HepG2 (cell line): ENCODE data around the gene TXNDC9. TPM values are rescaled to one million over a fixed set of nuclear protein-coding genes. Genes with fewer than 3 reads are reported as not detected.

Experiments used
- ATAC-seq: fragments of 200-7000 bp; cut with Tn5 transposase; 3 replicates; pipeline ENCODE4 v1.9.1; 2020; ENCODE audit warnings: mild to moderate bottlenecking, moderate library complexity
- BruUV-seq: library from RNA; stranded (reverse); fragments of 400-500 nt; replicated peaks from 2 replicates; lab custom pipeline; 2021; lab: Mats Ljungman, UMichigan
- CTCF ChIA-PET: fragments of 300-600 bp; formaldehyde crosslinking; extraction: SDS; loops from one replicate; lab custom pipeline; 2021; ENCODE audit warnings: low total read pairs, inconsistent platforms, low intra/inter-chr PET ratio; lab: Yijun Ruan, JAX
- POLR2A ChIA-PET: fragments of 350-600 bp; sonication (Branson Sonifier 250); formaldehyde crosslinking; loops from one replicate; lab custom pipeline; 2020; ENCODE audit warnings: antibody characterized with exemption, inconsistent platforms; lab: Yijun Ruan, JAX
- DNase-seq: peaks from one replicate; pipeline ENCODE4 v3.0.0-alpha.2; 2015; ENCODE audit warnings: low spot score
- FAIRE-seq: peaks from 3 replicates; lab custom pipeline; 2011; peaks lifted over from hg19 to GRCh38; lab: Jason Lieb, UNC
- H2AFZ ChIP-seq: one replicate; pipeline ENCODE4 v1.6.1; 2011; ENCODE audit warnings: low read length, inconsistent platforms
- H3K27ac ChIP-seq: fragments of 300-600 bp; 3 replicates; pipeline ENCODE4 v1.8.0; 2011; ENCODE audit warnings: mixed run types, mild to moderate bottlenecking, mixed read lengths, low read length, inconsistent platforms; ENCODE audit not compliant: insufficient read depth; ENCODE audit errors: extremely low read length
- H3K27me3 ChIP-seq, 2 experiments: fragments of 200-600 bp in 1 of 2; 2 replicates in 1 of 2; 3 replicates in 1 of 2; pipeline versions ENCODE4 v1.6.0 to v1.8.0; 2011; ENCODE audit warnings: low read length in 2 of 2, mild to moderate bottlenecking in 2 of 2, moderate library complexity in 2 of 2, inconsistent platforms in 1 of 2; ENCODE audit not compliant: insufficient read depth in 2 of 2, control insufficient read depth in 1 of 2
- H3K36me3 ChIP-seq, 2 experiments: fragments of 200-600 bp in 1 of 2; replicated peaks in 1 of 2; 2 replicates in 1 of 2; 3 replicates in 1 of 2; pipeline versions ENCODE4 v1.5.1 to v1.8.0; 2011; ENCODE audit warnings: low read length in 2 of 2, inconsistent platforms in 1 of 2; ENCODE audit not compliant: insufficient read depth in 2 of 2, control insufficient read depth in 1 of 2
- H3K4me1 ChIP-seq: 2 replicates; pipeline ENCODE4 v1.5.1; 2012; ENCODE audit warnings: low read length, inconsistent platforms; ENCODE audit not compliant: insufficient read depth
- H3K4me2 ChIP-seq: 2 replicates; pipeline ENCODE4 v1.6.0; 2011; ENCODE audit warnings: low read depth, low read length, inconsistent platforms
- H3K4me3 ChIP-seq, 3 experiments: fragments of 200-600 bp in 1 of 3; sonication (generic), shearing (Covaris generic) in 1 of 3; replicated peaks in 1 of 3; 2 replicates each; pipeline ENCODE4 v1.5.1; 2011 to 2016; ENCODE audit warnings: low read length in 3 of 3, inconsistent platforms in 2 of 3, low read depth in 2 of 3, mild to moderate bottlenecking in 2 of 3, control low read depth in 1 of 3, mixed read lengths in 1 of 3; ENCODE audit not compliant: insufficient read depth in 1 of 3
- H3K79me2 ChIP-seq: one replicate; pipeline ENCODE4 v1.6.1; 2011; ENCODE audit warnings: low read length, inconsistent platforms; ENCODE audit not compliant: insufficient read depth
- H3K9ac ChIP-seq: 2 replicates; pipeline ENCODE4 v1.6.0; 2011; ENCODE audit warnings: mild to moderate bottlenecking, low read depth, low read length, inconsistent platforms; ENCODE audit not compliant: insufficient read depth
- H3K9me3 ChIP-seq: 2 replicates; pipeline ENCODE4 v1.5.1; 2012; ENCODE audit warnings: mild to moderate bottlenecking, low read length
- H4K20me1 ChIP-seq: 2 replicates; pipeline ENCODE4 v1.6.0; 2011; ENCODE audit warnings: inconsistent platforms, mild to moderate bottlenecking, low read length, moderate library complexity; ENCODE audit not compliant: insufficient read depth
- ATAD3A ChIP-seq: sonication (generic); formaldehyde crosslinking; IDR thresholded peaks from 2 replicates; pipeline ENCODE4 v1.4.0; 2020; ENCODE audit warnings: missing genetic modification reagents
- CBX2 ChIP-seq, 2 experiments: fragments of 200-600 bp in 1 of 2; sonication (generic); formaldehyde crosslinking in 1 of 2; IDR thresholded peaks; 2 replicates each; pipeline versions ENCODE4 v1.7.0 to v1.8.1; 2018 to 2022; ENCODE audit warnings: low read depth in 2 of 2, low read length in 1 of 2, mild to moderate bottlenecking in 1 of 2, missing genetic modification reagents in 1 of 2
- CENPX ChIP-seq: sonication (generic); formaldehyde crosslinking; IDR thresholded peaks from 2 replicates; pipeline ENCODE4 v1.9.0; 2021; ENCODE audit warnings: mild to moderate bottlenecking, missing genetic modification reagents, moderate library complexity
- FIP1L1 ChIP-seq: fragments of 200-400 bp; formaldehyde crosslinking; IDR thresholded peaks from 2 replicates; pipeline ENCODE4 v1.6.1; 2018; ENCODE audit warnings: low read depth, mild to moderate bottlenecking, low read length, moderate library complexity, borderline replicate concordance; ENCODE audit not compliant: insufficient read depth
- HIVEP1 ChIP-seq: sonication (generic); formaldehyde crosslinking; IDR thresholded peaks from 2 replicates; pipeline ENCODE4 v1.4.0; 2020; ENCODE audit warnings: mild to moderate bottlenecking, missing genetic modification reagents
- LCORL ChIP-seq, 2 experiments: fragments of 450-650 bp in 1 of 2; sonication (generic) in 1 of 2; formaldehyde crosslinking in 1 of 2; IDR thresholded peaks; 2 replicates each; pipeline versions ENCODE4 v1.5.0 to v1.6.1; 2017 to 2020; ENCODE audit warnings: antibody characterized with exemption in 1 of 2, missing genetic modification reagents in 1 of 2
- POGZ ChIP-seq: sonication (generic); formaldehyde crosslinking; IDR thresholded peaks from 2 replicates; pipeline ENCODE4 v1.4.0; 2020; ENCODE audit warnings: mild to moderate bottlenecking, missing genetic modification reagents
- PTBP1 ChIP-seq: fragments of 200-400 bp; formaldehyde crosslinking; IDR thresholded peaks from 2 replicates; pipeline ENCODE4 v1.6.1; 2018; ENCODE audit warnings: low read length, low read depth; ENCODE audit not compliant: poor library complexity, severe bottlenecking
- SOX6 ChIP-seq, 2 experiments: fragments of 450-650 bp in 1 of 2; sonication (generic) in 1 of 2; formaldehyde crosslinking in 1 of 2; IDR thresholded peaks; 2 replicates each; pipeline versions ENCODE4 v1.4.0 to v1.6.1; 2017 to 2020; ENCODE audit warnings: antibody characterized with exemption in 1 of 2, mild to moderate bottlenecking in 1 of 2, missing genetic modification reagents in 1 of 2
- TBP ChIP-seq: sonication (generic); formaldehyde crosslinking; IDR thresholded peaks from 2 replicates; pipeline ENCODE4 v1.5.0; 2020; ENCODE audit warnings: missing genetic modification reagents
- XBP1 ChIP-seq: sonication (generic); formaldehyde crosslinking; IDR thresholded peaks from 2 replicates; pipeline ENCODE4 v1.5.0; 2020; ENCODE audit warnings: missing genetic modification reagents
- ZNF3 ChIP-seq: IDR thresholded peaks from 2 replicates; pipeline ENCODE4 v1.7.0; 2017; ENCODE audit warnings: inconsistent platforms
- ZNF543 ChIP-seq: sonication (generic); formaldehyde crosslinking; IDR thresholded peaks from 2 replicates; pipeline ENCODE4 v1.4.0; 2020; ENCODE audit warnings: mild to moderate bottlenecking, missing genetic modification reagents
- ZNF605 ChIP-seq: sonication (generic); formaldehyde crosslinking; IDR thresholded peaks from 2 replicates; pipeline ENCODE4 v1.8.0; 2022; ENCODE audit warnings: mild to moderate bottlenecking, missing genetic modification reagents
- WGBS: methylation state at CpG from one replicate; pipeline ENCODE4 v1.1.6; 2017; ENCODE audit warnings: low lambda C conversion rate; 5-methylcytosine and 5-hydroxymethylcytosine counted together
- in situ Hi-C: cut with HindIII; loops from 2 replicates; pipeline ENCODE4 v1.10.0; 2017; ENCODE audit warnings: low pct_unique_long_range_greater_than_20kb; ENCODE audit not compliant: extremely low pct_ligation_motif_present
- intact Hi-C: fragments of 100-400 bp; cut with micrococcal nuclease; formaldehyde crosslinking; loops from one replicate; pipeline ENCODE4 v1.10.0; 2022; ENCODE audit not compliant: unreplicated experiment
- polyA plus RNA-seq, 8 experiments: library from polyadenylated mRNA; depleted of rRNA in 3 of 8; stranded (reverse) in 7 of 8; unstranded in 1 of 8; fragments of >200 nt; fragmentation: Illumina TruSeq in 4 of 8; extraction: Trizol in 4 of 8; gene quantifications; 2 replicates each; pipeline versions ENCODE4 v1.2.1 to v1.2.3, GENCODE V29; 2011 to 2016; ENCODE audit warnings: low read depth in 4 of 8, missing spikeins in 1 of 8, mixed read lengths in 1 of 8; ENCODE audit not compliant: insufficient read depth in 1 of 8
- total RNA-seq, 5 experiments: library from RNA; depleted of rRNA; stranded (reverse); fragments of >200 nt; fragmentation: Illumina TruSeq; extraction: Trizol; gene quantifications; 2 replicates each; pipeline ENCODE4 v1.2.3, GENCODE V29; 2016; ENCODE audit warnings: low read depth in 1 of 5
- TF ChIP-seq, protein P1 (sequence below): sonication (generic); formaldehyde crosslinking; IDR thresholded peaks from 2 replicates; pipeline ENCODE4 v1.5.0; 2020; ENCODE audit warnings: mild to moderate bottlenecking, missing genetic modification reagents, moderate library complexity
- TF ChIP-seq, protein P2 (sequence below): sonication (generic); formaldehyde crosslinking; IDR thresholded peaks from 2 replicates; pipeline ENCODE4 v1.5.1; 2020; ENCODE audit warnings: missing genetic modification reagents, mild to moderate bottlenecking, borderline replicate concordance

Gene TXNDC9
- total and polyA plus RNA-seq, 2 of the 13 experiments (the other 11 are each of a cell fraction or from before 2014, with no cell fraction given), result 35.2 to 94.6 TPM

DNA sequence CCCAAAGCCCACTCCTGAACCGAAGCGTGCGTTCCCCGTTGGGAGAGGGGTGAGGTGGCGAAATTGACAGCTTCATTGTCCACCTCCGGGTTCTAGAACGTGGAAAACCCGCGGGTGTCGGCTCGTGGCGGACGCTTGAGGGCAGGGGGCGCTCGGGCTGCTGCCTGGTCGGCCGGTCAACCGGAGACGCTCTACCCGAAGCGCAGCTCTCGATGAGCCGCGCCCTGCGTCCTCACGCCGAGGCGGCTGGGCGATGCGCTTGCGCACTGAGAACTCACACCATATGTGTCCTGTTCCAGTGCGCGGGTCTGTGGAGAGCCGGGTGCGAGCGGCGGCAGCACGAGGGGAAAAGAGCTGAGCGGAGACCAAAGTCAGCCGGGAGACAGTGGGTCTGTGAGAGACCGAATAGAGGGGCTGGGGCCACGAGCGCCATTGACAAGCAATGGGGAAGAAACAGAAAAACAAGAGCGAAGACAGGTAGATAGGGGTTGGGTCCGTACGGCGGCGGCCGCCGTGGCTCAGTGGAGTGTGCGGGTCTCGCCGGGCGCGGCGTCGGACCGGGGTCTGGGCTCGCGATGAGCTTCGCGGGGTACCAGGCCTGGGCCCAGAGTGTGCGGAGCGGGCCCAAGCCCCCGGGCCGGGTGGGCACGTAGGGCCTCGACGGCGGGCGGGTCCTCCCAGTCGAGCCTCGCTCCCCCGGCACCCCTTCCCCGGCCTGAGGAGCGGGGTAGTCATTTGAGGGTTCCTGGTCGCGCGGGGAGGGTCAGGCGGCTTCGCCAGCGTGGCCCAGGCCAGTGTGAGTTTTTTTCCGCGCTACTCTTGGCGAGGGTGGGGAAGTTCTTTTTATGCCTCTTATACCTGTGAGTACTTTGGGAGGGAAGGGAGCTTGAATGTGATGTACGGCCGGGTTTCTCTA, 1.2 kb upstream of the TXNDC9 start, which contains the start of gene EIF5B:
Gene EIF5B, plus strand, starts transcription at position 277 of the 916 bp plus-strand sequence. Its CDS starts 166 bp downstream, at position 443.
- H3K4me2 ChIP-seq, result peak within 1 kb of the TSS; percentile 96
- H3K9ac ChIP-seq, result peak within 1 kb of the TSS; percentile 95
- no TSS peak for BruUV-seq
- peak within 1 kb of the TSS; percentile 88 to 98 (median 94) for H3K4me3 ChIP-seq
- WGBS, result 2% methylated on average over 67 of the region's 87 CpGs
- peak within 1 kb of the TSS; percentile 97 for H2AFZ ChIP-seq
- CTCF ChIA-PET, result no interaction called here
- peak; percentile 96 for DNase-seq
- H3K27me3 ChIP-seq, result no peaks in the 10 kb centered on the region; a peak in 1 of 5 replicates
- no peaks in the 10 kb centered on the region for H3K9me3 ChIP-seq
- peaks cover 30% of the 10 kb centered on the region for H4K20me1 ChIP-seq
- peak; percentile 92 for ATAC-seq
- intact Hi-C loops (loop anchor here (1.0 to 5.0 kb wide), 6 partner anchors 35 to 730 kb away; partner anchors contain the start of genes C2orf15, COA5, REV1 and UNC50), in situ Hi-C loops (loop anchor here (5.0 kb wide), 1 partner anchor 155 kb away; the partner anchor contains the start of genes MITD1 and MRPL30)
- H3K36me3 ChIP-seq, result peaks cover 0 to 7% of the 10 kb centered on the region in 2 experiments; a peak in 2 of 5 replicates
- peaks cover 64% of the 10 kb centered on the region for H3K4me1 ChIP-seq
- H3K79me2 ChIP-seq, result peaks cover 85% of the 10 kb centered on the region
- H3K27ac ChIP-seq, result peak within 1 kb of the TSS; percentile 88
- POLR2A ChIA-PET, result interaction anchor here (0.6 to 4.2 kb wide), 23 partner anchors 10 to 1226 kb away, joined by 3 to 103 read pairs (median 5); partner anchors contain the start of genes C2orf15, LIPT1, MITD1 and MRPL30
- FAIRE-seq, result no peak
- TF ChIP-seq SOX6 (IDR thresholded peaks at IDR 0.05) (no peak), SOX6 (CRISPR knock-in tag; IDR thresholded peaks at IDR 0.05) (peak; percentile 87), ATAD3A (CRISPR knock-in tag) (no peak; the same call in 1 of the 2 replicates), HIVEP1 (CRISPR knock-in tag) (peak; percentile 91), ZNF3 (CRISPR knock-in tag) (no peak), XBP1 (CRISPR knock-in tag) (0 out of 2 replicates have a peak, but pooled peaks have one; percentile 82), PTBP1 (no peak), FIP1L1 (0 out of 2 replicates have a peak, but pooled peaks have one; percentile 29), POGZ (peak; percentile 95), ZNF543 (peak; percentile 79; the same call in 1 of the 2 replicates), CBX2 (IDR thresholded peaks at IDR 0.05; ENCODE audit: low read depth, low read length) (no peak), CBX2 (CRISPR knock-in tag; IDR thresholded peaks at IDR 0.05; ENCODE audit: low read depth) (no peak), TBP (CRISPR knock-in tag) (no peak), CENPX (CRISPR knock-in tag) (no peak), ZNF605 (CRISPR knock-in tag) (peak; percentile 85), LCORL (IDR thresholded peaks at IDR 0.05) (no peak), LCORL (CRISPR knock-in tag; IDR thresholded peaks at IDR 0.05) (peak; percentile 92)
- TF ChIP-seq, protein P1, sequence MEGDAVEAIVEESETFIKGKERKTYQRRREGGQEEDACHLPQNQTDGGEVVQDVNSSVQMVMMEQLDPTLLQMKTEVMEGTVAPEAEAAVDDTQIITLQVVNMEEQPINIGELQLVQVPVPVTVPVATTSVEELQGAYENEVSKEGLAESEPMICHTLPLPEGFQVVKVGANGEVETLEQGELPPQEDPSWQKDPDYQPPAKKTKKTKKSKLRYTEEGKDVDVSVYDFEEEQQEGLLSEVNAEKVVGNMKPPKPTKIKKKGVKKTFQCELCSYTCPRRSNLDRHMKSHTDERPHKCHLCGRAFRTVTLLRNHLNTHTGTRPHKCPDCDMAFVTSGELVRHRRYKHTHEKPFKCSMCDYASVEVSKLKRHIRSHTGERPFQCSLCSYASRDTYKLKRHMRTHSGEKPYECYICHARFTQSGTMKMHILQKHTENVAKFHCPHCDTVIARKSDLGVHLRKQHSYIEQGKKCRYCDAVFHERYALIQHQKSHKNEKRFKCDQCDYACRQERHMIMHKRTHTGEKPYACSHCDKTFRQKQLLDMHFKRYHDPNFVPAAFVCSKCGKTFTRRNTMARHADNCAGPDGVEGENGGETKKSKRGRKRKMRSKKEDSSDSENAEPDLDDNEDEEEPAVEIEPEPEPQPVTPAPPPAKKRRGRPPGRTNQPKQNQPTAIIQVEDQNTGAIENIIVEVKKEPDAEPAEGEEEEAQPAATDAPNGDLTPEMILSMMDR (CRISPR knock-in tag), result peak; percentile 98
- TF ChIP-seq, protein P2, sequence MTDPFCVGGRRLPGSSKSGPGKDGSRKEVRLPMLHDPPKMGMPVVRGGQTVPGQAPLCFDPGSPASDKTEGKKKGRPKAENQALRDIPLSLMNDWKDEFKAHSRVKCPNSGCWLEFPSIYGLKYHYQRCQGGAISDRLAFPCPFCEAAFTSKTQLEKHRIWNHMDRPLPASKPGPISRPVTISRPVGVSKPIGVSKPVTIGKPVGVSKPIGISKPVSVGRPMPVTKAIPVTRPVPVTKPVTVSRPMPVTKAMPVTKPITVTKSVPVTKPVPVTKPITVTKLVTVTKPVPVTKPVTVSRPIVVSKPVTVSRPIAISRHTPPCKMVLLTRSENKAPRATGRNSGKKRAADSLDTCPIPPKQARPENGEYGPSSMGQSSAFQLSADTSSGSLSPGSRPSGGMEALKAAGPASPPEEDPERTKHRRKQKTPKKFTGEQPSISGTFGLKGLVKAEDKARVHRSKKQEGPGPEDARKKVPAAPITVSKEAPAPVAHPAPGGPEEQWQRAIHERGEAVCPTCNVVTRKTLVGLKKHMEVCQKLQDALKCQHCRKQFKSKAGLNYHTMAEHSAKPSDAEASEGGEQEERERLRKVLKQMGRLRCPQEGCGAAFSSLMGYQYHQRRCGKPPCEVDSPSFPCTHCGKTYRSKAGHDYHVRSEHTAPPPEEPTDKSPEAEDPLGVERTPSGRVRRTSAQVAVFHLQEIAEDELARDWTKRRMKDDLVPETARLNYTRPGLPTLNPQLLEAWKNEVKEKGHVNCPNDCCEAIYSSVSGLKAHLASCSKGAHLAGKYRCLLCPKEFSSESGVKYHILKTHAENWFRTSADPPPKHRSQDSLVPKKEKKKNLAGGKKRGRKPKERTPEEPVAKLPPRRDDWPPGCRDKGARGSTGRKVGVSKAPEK (CRISPR knock-in tag), result no peak
